Activated T-helper 2 cell treated with anti-CD3 and anti-CD28 coated beads, Interferon-gamma antibody, Interleukin-2, Interleukin-4, amounts not matched to agents 10 μg/mL and 5 μg/mL and 100 μg/mL, durations not matched to agents 14 hours and 24 hours and 36 hours (primary cell): Measurements from ENCODE around the gene CENATAC. TPM values are rescaled to one million over a fixed set of nuclear protein-coding genes. Genes with fewer than 3 reads are reported as not detected.

Experiments
- DNase-seq: peaks from one replicate; pipeline ENCODE4 v3.0.0; 2021; ENCODE audit warnings: low spot score
- H3K27ac Mint-ChIP-seq: one replicate; pipeline ENCODE4 v1.8.0; 2021; ENCODE audit warnings: mixed read lengths
- H3K27me3 Mint-ChIP-seq: one replicate; pipeline ENCODE4 v1.8.0; 2021; ENCODE audit warnings: low read depth, mixed read lengths
- H3K36me3 Mint-ChIP-seq: one replicate; pipeline ENCODE4 v1.8.0; 2021; ENCODE audit warnings: low read depth, mixed read lengths
- H3K4me1 Mint-ChIP-seq: one replicate; pipeline ENCODE4 v1.8.0; 2021; ENCODE audit warnings: low read depth, mixed read lengths
- H3K4me3 Mint-ChIP-seq: one replicate; pipeline ENCODE4 v1.8.0; 2021; ENCODE audit warnings: low read depth, mild to moderate bottlenecking, moderate library complexity, mixed read lengths
- H3K9me3 Mint-ChIP-seq: one replicate; pipeline ENCODE4 v1.8.0; 2021; ENCODE audit warnings: mixed read lengths
- intact Hi-C: fragments of 100-400 bp; cut with micrococcal nuclease; formaldehyde crosslinking; loops from one replicate; pipeline ENCODE4 v1.15.1; 2023
- total RNA-seq: library from RNA; stranded (reverse); gene quantifications from 2 replicates; pipeline ENCODE4 v1.2.3, GENCODE V29; 2022

CENATAC gene
- total RNA-seq, 1 donor from 2014 or later: 47.7 TPM

GRCh38 chr11:119024430-119025098 lies 26.6 kb downstream of the CENATAC start:
- Mint-ChIP-seq H3K27me3 (no peaks in the 10 kb centered on the region), H3K9me3 (no peaks in the 10 kb centered on the region), H3K4me3 (no peak overlapping the region), H3K36me3 (peaks cover 68% of the 10 kb centered on the region), H3K4me1 (peaks cover 32% of the 10 kb centered on the region), H3K27ac (no peak overlapping the region)
- no peak for DNase-seq
- intact Hi-C loops: no loop called here

DNA sequence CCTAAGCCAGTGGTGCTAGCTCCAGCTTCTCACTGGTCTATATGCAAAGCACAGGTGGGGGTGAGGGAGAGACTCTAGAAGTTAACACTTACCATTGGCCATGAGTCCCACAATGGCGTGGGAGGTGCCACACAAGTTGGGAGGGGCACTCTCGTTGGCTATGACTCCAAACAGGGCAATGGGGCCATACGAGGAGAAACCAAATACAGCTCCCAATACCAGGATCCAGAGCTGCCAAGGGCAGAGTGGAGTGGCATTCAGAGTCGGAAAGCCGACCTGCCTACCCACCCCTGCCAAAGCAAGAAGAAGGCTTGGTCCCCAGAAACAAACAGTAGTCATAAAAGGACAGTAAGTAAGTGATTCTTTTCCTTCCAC lies 27.1 kb downstream of the CENATAC start:
- Mint-ChIP-seq H3K4me3 (no peak overlapping the region), H3K27ac (no peak overlapping the region), H3K4me1 (peaks cover 32% of the 10 kb centered on the region), H3K27me3 (no peaks in the 10 kb centered on the region), H3K36me3 (peaks cover 63% of the 10 kb centered on the region), H3K9me3 (no peaks in the 10 kb centered on the region)
- no peak for DNase-seq
- intact Hi-C loops: no loop called here

GRCh38 chr11:119025541-119025940 lies 27.6 kb downstream of the CENATAC start:
- no peaks in the 10 kb centered on the region for H3K9me3 Mint-ChIP-seq
- intact Hi-C loops: no loop called here
- H3K27ac Mint-ChIP-seq: no peak overlapping the region
- H3K4me3 Mint-ChIP-seq: no peak overlapping the region
- H3K4me1 Mint-ChIP-seq: peaks cover 28% of the 10 kb centered on the region
- no peaks in the 10 kb centered on the region for H3K27me3 Mint-ChIP-seq
- no peak for DNase-seq
- peaks cover 59% of the 10 kb centered on the region for H3K36me3 Mint-ChIP-seq

DNA sequence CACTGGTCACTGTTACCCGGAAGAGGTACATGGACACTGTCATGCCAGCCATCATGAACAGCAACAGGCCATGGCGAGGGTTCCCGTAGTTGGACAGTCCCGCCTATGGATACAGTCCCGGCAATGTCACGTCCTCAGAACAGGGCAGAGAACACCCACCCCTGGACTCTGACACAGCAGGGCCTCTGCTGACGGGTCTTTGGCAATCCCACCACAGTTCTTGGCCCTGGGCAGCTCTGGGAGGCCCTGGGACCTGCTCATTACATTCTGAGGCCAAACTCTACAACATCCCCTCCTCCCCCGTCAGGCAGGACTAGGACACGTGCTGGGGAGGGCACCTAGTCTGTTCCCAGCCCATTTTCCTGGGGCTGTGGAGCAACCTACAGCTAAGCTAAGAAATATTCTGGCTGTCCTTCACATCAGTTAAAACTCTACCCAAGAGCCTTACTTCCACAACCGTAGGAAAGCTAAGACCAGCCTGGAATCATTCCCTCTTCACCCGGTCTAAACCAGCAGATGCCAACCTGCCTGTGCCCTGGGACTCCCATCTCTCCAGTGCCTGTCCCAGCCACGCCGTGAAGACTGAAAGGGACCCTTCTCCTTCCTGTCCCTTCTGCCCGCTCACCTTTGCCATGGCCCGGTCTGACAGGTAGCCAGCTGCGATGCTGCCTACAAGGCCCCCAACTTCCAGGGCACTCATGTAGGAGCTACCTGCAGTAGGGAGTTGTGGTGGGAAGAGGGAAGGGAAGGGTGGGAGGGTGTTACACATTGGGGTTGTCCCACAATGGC lies 28.2 kb downstream of the CENATAC start:
- intact Hi-C loops: no loop called here
- no peak overlapping the region for H3K27ac Mint-ChIP-seq
- no peaks in the 10 kb centered on the region for H3K27me3 Mint-ChIP-seq
- H3K4me1 Mint-ChIP-seq: peaks cover 28% of the 10 kb centered on the region
- peaks cover 58% of the 10 kb centered on the region for H3K36me3 Mint-ChIP-seq
- DNase-seq: no peak
- H3K4me3 Mint-ChIP-seq: no peak overlapping the region
- no peaks in the 10 kb centered on the region for H3K9me3 Mint-ChIP-seq

DNA sequence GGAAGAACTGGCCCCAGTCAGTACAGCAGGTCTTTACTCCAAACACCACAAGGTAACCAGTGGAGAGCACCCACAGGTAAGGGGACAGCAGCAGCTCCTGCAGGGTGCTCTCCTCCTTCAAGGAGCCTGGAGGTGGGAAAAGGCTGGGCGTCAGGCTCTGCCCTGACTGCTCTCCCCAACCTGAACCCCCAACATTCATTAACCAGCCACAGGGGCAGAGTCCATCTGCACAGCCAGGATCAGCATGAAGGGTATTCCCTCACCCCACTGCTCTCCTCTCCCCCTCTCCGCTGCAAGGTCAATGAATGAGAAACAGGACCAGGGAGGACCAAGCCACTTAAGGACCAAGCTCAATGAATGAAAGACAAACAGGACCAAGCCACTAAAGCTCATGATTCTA lies 29.0 kb downstream of the CENATAC start:
- H3K27me3 Mint-ChIP-seq: no peaks in the 10 kb centered on the region
- no peak overlapping the region for H3K27ac Mint-ChIP-seq

DNA sequence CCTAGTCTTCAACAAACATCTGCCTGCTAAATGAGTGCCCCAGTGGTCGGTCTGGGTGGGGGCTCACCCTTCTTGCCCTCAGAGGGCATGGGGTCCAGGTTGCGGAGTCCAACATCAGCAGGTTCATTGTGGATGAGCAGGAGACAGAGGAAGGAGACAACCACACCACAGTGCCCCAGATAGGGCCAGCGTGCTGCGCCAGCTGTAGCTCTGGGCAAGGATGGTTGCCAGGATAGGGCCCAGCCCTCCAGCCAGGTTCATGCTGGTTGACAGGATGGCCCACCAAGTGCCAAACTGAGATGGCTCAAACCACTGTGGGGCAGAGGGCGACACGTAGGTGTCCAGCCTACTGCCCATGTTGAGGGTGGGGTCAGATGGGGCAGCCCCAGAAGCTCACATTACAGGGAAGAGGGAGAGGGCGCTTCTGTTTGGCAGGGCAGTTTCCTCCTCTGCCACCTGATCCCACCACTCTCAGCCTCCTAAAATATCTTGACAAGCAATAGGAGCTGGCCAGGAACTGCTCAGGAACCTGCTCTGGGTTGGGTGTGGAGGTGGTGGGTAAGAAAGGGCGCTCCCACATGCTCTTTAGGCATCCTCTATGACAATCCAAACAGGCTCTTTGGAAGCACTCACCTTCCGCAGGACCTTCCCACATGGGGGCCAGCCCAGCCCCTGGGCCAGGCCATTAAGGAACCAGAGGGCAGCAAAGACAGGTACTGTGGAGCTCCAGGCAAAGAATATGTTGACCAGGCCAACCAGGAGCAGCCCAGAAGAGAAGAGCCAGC lies 29.8 kb downstream of the CENATAC start:
- Mint-ChIP-seq H3K4me3 (no peak overlapping the region), H3K9me3 (no peaks in the 10 kb centered on the region), H3K27ac (no peak overlapping the region), H3K4me1 (peaks cover 23% of the 10 kb centered on the region), H3K36me3 (peaks cover 46% of the 10 kb centered on the region), H3K27me3 (no peaks in the 10 kb centered on the region)
- DNase-seq: no peak
- intact Hi-C loops: no loop called here

More for the DNA sequence above, 29.0 kb downstream of the CENATAC start:
- intact Hi-C loops: no loop called here
- no peak overlapping the region for H3K4me3 Mint-ChIP-seq
- peaks cover 23% of the 10 kb centered on the region for H3K4me1 Mint-ChIP-seq
- no peaks in the 10 kb centered on the region for H3K9me3 Mint-ChIP-seq
- no peak for DNase-seq
- peaks cover 51% of the 10 kb centered on the region for H3K36me3 Mint-ChIP-seq

DNA sequence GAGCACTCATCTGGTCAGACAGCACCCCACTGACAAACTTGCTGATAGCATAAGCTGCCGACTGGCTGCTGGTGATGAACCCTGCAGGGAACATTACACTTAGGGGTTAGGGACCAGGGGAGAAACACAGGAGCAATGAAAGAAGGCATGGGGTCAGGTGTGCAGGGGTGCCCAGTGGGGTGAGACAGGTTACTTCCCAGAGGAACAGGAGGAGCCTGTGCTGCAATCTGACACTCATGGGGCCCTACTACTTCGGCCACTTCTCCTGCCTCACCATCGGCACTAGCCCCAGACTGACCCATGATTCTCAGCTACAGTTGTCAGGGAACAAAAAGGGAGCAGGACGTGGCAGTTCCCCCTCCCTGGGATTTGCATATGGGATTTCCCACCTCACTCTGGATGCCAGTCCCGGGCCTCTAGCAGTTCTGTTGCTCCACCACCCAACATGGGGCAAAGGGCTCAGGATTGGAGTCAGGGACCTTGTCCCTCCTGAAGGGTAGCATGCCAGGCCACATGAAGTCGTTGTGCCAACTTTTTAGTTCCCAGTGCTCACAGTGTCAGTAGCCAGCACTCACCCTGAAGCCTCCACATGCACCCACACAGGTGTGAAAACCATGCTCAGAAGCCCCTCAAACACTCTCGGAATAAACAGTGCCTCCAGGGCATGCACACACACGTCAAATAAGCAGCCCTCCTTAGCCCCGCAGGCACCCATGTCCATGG lies 30.6 kb downstream of the CENATAC start:
- peak overlapping the region; percentile 4 for H3K27ac Mint-ChIP-seq
- intact Hi-C loops: no loop called here
- H3K4me3 Mint-ChIP-seq: peak overlapping the region; percentile 75
- no peak for DNase-seq
- H3K4me1 Mint-ChIP-seq: peaks cover 22% of the 10 kb centered on the region
- H3K36me3 Mint-ChIP-seq: peaks cover 38% of the 10 kb centered on the region
- H3K9me3 Mint-ChIP-seq: no peaks in the 10 kb centered on the region
- no peaks in the 10 kb centered on the region for H3K27me3 Mint-ChIP-seq

DNA sequence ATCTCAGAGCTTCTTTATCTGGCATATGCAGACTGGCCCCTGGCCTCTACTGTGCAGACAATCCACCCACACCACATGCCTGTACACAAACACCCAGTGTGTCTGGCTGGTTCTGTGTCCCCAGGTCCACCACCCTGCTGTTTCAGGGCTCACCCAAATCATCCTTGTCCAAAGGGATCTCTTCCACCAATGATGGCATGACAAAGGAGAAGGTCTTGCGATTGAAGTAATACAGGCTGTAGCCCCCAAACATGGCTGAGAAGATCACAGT lies 31.1 kb downstream of the CENATAC start:
- Mint-ChIP-seq H3K36me3 (peaks cover 33% of the 10 kb centered on the region), H3K27me3 (no peaks in the 10 kb centered on the region), H3K27ac (peak overlapping the region; percentile 4), H3K4me3 (peak overlapping the region; percentile 75), H3K4me1 (peaks cover 19% of the 10 kb centered on the region), H3K9me3 (no peaks in the 10 kb centered on the region)
- DNase-seq: no peak
- intact Hi-C loops: no loop called here

DNA sequence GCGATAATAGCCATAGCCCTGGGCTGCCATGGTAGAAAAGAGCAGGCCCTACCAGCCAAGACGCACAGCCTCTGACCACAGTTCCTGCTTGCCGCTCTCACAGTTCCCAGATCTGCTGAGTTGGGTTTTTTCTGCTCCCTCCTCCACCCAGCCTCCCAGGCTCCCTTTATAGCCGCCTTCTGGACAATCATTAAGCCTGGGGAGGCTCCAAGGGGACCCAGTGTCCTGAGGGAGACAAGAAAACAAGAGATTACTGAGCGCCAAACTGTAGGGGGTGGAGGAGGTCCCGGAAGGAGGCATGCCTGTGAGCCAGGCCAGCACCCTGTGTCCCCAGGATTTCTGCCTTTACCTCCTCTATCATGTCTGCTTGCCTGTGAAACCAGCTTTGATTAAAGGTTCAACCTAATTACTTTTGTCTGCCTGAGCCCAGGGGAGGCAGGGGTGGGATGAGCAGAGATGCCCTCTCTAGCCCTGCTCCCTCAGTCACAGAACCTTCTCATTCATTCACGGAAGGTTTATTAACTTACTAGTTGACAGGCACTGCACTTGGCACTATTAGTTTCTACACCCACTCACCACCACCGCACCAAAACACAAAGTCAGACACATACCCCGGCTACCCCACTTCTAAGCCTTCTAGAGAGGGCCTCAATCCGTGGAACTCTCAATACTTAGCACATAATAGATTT lies 31.5 kb downstream of the CENATAC start:
- DNase-seq: no peak
- intact Hi-C loops: loop anchor here (1.0 to 5.0 kb wide), 5 partner anchors 11 to 65 kb away; partner anchors contain the start of genes CENATAC, HYOU1, RPS25 and TRAPPC4
- Mint-ChIP-seq H3K27me3 (no peaks in the 10 kb centered on the region), H3K27ac (peak overlapping the region; percentile 60), H3K36me3 (peaks cover 28% of the 10 kb centered on the region), H3K9me3 (no peaks in the 10 kb centered on the region), H3K4me1 (peaks cover 19% of the 10 kb centered on the region), H3K4me3 (peak overlapping the region; percentile 75)

DNA sequence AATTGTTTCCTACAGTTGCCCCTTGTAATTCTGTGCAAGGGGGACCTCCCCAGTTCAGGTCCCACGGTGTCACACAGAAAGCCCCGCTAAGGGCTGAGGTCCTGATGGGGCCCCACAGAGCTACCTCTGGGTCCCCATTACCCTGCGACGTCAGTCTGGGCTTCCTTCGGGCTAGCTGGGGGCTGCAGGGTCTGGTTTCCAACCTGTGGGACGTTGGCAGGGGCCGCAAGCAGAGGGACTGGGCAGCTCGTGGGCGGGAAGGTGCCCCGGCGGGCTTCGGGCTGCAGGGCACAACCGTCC lies 32.0 kb downstream of the CENATAC start:
- intact Hi-C loops: loop anchor here (1.0 to 5.0 kb wide), 5 partner anchors 12 to 65 kb away; partner anchors contain the start of genes CENATAC, HYOU1, RPS25 and TRAPPC4
- H3K27me3 Mint-ChIP-seq: no peaks in the 10 kb centered on the region
- no peak for DNase-seq
- peak overlapping the region; percentile 75 for H3K4me3 Mint-ChIP-seq
- H3K4me1 Mint-ChIP-seq: peaks cover 16% of the 10 kb centered on the region
- H3K27ac Mint-ChIP-seq: peak overlapping the region; percentile 60
- no peaks in the 10 kb centered on the region for H3K9me3 Mint-ChIP-seq
- H3K36me3 Mint-ChIP-seq: peaks cover 23% of the 10 kb centered on the region

DNA sequence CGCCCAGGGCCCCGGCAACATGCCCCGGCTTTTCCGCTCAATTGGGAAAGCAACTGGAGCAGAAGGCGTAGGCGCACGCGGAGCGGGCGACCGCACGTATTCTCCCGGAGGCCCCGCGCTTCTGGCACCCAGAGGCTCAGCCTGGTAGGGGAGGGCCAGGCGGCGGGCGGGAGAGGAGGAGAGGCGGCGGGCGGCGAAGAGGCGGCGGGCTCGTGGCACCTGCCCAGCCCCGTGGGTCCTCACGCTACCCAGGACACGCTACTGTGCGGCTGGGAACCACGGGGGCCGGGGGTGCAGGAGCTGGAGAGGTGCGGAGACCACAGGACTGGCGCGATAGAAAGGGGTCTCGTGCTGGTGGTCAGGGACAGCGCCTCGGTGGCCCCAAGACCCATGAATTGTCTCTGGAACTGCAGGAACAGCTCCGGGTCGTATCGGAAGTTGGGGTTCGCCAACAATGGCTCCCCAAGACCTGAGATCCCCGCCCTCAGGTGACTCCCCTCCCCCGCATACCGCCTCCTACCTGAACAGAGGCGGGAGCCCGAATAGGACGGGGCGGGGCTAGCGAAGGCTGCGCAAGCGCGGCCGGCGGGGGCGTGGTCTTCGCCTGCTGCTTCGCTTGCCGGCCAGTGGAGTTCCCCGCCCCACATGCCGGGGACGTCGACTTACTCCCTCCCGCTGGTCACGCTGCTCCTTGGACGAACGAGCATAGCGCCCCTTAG lies 32.5 kb downstream of the CENATAC start, which contains the start of gene SLC37A4:
TSS of gene SLC37A4 (minus strand) at position 549 of the 719 bp plus-strand sequence.
- H3K4me3 Mint-ChIP-seq: peak within 1 kb of the TSS; percentile 75
- no peaks in the 10 kb centered on the region for H3K9me3 Mint-ChIP-seq
- peak within 1 kb of the TSS; percentile 65 for H3K27ac Mint-ChIP-seq
- peak; percentile 98 for DNase-seq
- no peaks in the 10 kb centered on the region for H3K27me3 Mint-ChIP-seq
- peaks cover 18% of the 10 kb centered on the region for H3K36me3 Mint-ChIP-seq
- peaks cover 15% of the 10 kb centered on the region for H3K4me1 Mint-ChIP-seq
- intact Hi-C loops: loop anchor here (1.0 to 5.0 kb wide), 5 partner anchors 12 to 64 kb away; partner anchors contain the start of genes CENATAC, HYOU1, RPS25 and TRAPPC4
